HG03439 (cell line): ENCODE data around the gene GTF2IRD1.
"Not testable (repeated sequence)": the region's sequence is repeated elsewhere in the genome, so short reads cannot be mapped to it uniquely, and the experiment has no call there.

Source experiments
- ATAC-seq: cut with Tn5 transposase; IDR thresholded peaks from one replicate; pipeline ENCODE4 v1.9.1; 2021; ENCODE audit warnings: mild to moderate bottlenecking, moderate library complexity; ENCODE audit not compliant: unreplicated experiment

Gene GTF2IRD1, protein sequence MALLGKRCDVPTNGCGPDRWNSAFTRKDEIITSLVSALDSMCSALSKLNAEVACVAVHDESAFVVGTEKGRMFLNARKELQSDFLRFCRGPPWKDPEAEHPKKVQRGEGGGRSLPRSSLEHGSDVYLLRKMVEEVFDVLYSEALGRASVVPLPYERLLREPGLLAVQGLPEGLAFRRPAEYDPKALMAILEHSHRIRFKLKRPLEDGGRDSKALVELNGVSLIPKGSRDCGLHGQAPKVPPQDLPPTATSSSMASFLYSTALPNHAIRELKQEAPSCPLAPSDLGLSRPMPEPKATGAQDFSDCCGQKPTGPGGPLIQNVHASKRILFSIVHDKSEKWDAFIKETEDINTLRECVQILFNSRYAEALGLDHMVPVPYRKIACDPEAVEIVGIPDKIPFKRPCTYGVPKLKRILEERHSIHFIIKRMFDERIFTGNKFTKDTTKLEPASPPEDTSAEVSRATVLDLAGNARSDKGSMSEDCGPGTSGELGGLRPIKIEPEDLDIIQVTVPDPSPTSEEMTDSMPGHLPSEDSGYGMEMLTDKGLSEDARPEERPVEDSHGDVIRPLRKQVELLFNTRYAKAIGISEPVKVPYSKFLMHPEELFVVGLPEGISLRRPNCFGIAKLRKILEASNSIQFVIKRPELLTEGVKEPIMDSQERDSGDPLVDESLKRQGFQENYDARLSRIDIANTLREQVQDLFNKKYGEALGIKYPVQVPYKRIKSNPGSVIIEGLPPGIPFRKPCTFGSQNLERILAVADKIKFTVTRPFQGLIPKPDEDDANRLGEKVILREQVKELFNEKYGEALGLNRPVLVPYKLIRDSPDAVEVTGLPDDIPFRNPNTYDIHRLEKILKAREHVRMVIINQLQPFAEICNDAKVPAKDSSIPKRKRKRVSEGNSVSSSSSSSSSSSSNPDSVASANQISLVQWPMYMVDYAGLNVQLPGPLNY

DNA sequence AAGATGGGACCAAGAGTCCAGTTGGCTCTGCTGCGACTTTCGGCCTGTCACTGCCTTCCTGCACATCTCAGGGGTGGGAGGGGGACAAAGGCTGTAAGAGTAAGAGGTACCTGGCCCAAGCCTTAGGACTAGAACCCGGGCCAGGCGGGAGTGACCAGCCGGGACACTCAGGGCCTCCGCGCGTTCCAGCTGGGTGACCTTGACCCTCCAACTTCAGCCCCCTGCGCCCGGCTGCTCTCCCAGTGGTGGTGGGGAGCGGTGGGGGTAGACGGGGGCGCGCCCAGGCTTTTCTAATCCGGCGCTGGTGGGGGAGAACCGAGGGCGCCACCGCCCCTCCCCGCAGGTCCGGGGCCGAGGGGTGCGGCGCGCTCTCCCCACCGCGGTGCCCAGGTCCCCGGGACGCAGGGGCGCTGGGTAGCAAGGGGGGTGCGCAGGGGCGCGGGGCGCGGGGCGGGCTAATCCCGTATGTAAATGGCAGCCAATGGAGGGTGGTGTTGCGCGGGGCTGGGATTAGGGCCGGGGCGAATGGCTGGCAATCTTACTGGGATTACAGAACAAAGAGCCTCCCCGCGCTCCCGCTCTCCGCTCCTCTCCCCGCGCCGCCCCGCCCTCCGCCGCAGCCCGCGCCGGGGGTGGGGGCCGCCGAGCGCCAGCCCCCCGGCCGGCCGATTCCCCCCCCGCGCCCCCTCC is at the start of gene GTF2IRD1:
Gene GTF2IRD1 (plus strand): TSS at position 585 of the 690 bp plus-strand sequence. CDS start 54,175 bp downstream, outside the sequence.
- no peak for ATAC-seq

DNA sequence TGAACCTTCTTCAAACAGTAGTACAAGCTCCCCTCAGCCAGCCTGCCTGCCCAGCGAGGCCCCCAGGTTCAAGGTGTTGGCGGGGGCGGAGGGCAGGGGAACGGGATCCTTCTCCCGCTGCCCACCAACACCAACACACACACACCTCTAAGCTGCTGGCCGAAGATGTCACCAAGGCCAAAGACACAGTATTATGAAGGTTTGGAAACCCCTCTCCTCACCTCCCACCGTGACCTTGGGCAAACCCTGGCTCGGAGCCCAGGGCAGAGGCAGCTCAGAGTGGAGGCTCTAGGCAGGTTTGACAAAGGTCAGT is 49.4 kb upstream of the GTF2IRD1 start:
- no peak for ATAC-seq

DNA sequence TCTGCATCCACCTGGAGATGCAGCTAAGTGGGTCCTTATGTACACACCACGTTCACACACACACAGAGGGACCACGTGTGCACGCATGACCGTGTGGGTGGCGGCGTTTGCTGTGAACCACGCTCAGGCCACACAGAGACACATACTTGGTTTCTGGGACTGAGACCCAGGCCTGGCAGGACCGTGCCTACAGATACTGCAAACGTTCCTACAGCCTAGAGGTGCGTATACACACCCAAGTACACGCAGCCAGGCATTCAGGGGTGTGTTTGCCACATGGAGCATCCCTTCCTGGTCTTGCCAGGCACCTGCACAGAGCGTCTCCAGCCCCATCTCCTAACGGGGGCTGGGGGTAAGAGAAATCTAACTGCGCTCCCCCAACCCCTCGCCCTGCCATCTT is 49.0 kb upstream of the GTF2IRD1 start:
- ATAC-seq = no peak

DNA sequence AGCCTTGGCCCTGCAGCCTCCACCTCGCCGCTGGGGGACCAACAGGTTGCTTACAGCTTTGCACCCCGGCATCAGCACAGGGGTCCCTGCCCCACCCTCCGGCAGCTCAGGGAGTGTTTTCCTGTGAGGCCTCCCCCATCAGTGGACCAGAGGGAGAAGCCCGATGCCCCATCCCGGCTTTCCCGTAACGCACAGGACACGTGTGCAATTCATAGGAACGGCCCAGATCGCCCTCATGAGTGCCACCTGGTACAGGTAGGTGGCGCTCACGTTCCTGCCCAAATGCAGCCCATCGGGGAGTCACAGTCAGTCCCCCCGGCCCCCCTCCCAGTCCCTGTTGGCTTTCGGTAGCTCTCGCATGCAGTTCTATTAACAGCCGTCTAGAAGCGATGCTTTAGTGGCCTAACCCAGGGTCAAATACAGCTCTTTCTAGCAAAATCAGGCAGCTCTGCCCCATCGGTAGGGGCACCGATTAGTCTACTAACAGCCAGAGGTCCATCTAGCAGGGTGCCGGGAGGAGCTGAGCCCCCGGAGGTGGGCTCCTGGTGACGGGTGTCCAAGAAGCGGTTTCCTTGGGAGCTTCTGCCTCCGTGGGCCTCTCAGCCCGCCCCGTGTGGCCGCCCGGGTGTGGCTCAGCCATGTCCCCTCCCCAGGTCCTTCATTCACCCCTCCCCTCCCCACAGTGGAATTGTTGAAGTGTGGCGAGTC is 48.4 kb upstream of the GTF2IRD1 start:
- no peak for ATAC-seq

DNA sequence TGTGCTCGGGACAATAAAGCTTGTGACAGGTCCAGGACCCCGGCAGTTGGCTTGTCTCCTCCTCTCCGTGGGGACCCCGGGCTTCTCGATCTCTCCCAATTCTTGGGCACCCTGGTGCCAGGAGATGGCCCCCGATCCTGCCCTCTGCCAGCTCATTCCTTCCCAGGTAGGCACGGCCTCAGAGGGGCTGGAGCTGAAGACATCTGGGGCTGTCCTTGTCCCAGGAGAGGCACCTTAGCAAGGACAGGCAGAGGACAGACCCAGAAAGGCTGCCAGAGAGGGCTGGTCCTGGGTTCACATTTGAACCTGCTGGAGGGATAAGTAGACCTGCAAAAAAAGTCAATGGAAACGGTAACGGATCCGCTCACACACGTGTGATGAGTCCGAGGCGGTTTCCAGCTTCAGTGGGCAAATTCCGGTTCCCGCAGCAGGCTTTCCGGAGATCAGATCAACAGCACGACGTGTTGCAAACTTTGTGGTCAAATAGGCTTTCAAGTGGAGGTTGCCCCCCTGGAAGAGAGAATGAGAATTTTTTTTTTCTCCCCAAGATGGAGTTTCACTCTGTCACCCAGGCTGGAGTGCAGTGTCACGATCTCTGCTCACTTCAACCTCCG is 47.7 kb upstream of the GTF2IRD1 start:
- no peak for ATAC-seq

DNA sequence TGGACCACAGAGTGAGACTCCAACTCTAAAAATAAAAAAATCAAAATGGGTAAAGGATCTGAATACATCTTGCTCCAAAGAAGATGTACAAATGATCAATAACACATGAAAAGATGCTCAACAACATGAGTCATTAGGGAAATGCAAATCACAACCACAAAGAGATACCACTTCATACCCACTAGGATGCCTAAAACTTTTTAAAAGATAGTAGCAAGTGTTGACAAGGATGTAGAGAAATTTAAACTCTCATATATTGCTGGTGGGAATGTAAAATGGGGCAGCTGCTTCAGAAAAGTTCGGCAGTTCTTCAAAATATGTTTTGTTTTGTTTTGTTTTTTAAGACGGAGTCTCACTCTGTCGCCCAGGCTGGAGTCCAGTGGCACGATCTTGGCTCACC is 45.7 kb upstream of the GTF2IRD1 start:
- ATAC-seq = no peak

DNA sequence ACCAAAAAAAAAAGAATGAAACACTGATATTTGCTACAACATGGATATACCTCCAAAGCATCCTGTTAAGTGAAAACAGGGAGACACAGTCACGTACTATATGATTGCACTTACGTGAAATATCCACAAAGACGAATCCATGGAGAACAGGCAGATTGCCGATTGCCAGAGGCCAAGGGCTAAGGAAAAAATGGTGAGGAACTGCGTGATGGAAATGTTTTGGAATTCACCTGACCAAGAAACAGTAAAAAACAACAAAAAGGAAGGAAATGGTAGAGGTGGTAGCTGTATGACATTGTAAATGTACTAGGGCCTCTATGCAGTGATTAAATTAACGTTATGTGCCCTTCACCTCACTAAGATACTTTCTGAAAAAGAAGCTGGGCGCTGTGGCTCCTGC is 44.1 kb upstream of the GTF2IRD1 start:
- no peak for ATAC-seq

DNA sequence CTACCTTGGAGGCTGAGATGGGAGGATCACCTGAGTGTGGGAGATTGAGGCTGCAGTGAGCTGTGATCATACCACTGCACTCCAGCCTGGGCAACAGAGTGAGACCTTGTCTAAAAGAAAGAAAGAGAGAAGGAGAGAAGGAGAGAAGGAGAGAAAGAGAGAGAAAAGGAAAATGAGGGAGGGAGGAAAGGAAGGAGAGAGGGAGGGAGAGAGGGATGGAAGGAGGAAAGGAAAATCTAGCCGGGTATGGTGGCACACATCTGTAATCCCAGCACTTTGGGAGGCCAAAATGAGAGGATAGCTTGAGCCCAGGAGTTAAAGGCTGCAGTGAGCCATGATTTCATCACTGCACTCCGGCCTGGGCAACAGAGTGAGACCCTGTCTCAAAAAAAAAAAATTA is 42.9 kb upstream of the GTF2IRD1 start:
- ATAC-seq = no peak

DNA sequence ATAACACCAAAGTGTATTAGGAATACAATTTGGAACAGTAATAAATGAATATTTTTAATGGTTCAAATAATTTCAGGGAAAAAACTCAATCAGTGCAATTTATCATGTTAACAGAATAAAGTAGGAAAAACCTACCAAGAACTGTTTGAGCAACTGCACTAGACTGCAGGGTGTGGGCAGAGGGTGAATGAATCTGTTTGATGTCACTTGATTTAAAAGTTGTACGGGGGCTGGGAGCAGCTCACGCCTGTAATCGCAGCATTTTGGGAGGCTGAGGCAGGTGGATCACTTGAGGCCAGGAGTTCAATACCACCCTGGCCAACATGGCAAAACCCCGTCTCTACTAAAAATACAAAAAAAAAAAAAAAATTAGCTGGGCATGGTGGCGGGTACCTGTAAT is 42.1 kb upstream of the GTF2IRD1 start:
- not testable (repeated sequence) for ATAC-seq

DNA sequence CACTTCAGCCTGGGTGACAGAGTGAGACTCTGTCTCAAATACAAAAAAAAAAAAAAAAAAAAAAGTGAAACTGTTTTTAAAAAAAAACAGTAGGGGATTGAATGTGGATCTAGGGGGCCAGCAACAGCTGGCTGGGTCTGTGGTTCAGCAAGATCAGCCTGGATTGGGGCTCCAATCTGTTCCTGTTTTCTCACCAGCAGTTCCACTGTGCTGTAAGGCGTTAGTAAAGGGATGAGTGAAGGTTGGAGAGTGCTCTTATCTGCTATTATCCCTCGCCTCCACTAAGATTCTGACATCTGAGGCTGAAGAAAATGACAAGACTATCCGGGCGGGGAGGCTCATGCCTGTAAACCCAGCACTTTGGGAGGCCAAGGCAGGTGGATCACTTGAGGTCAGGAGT is 41.6 kb upstream of the GTF2IRD1 start:
- no peak for ATAC-seq

DNA sequence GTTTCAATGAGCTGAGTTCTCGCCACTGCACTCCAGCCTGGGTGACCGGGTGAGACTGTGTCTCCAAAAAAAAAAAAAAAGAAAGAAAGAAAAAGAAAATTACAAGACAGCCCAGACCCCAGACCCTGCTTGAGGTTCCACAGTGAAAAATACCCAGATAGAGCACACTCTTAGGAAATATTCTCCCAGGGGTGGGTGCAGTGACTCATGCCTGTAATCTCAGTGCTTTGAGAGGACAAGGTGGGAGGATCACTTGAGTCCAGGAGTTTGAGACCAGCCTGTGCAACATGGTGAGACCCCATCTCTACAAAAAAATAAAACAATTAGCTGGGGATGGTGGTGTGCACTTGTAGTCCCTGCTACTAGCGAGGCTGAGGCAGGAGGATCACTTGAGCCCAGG is 41.1 kb upstream of the GTF2IRD1 start:
- ATAC-seq = no peak

DNA sequence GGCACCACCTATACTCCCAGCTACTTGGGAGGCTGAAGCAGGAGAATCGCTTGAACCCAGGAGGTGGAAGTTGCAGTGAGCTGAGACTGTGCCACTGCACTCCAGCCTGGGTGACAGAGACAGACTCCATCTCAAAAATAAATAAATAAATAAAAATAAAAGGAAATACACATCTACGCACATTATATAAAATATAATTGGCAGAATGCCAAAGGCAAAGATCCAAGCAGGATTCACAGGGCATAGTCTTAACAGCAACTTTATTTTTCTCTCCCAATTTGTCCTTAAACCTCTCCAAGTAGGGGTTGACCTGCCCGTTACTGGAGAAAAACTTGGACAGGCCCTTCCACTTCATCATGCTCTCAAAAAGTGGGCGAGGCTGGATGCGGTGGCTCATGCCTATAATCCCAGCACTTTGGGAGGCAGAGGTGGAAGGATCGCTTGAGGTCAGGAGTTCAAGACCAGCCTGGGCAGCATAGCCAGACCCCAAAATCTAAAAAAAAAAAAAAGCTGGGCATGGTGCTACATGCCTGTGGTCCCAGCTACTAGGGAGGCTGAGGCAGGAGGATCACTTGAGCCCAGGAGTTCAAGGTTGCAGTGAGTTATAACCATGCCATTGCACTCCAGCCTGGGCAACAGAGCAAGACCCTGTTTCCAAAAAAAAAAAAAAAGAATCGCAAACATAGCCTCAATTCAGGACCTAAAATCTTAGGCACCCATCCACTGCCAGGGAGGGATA is 38.9 kb upstream of the GTF2IRD1 start:
- not testable (repeated sequence) for ATAC-seq

DNA sequence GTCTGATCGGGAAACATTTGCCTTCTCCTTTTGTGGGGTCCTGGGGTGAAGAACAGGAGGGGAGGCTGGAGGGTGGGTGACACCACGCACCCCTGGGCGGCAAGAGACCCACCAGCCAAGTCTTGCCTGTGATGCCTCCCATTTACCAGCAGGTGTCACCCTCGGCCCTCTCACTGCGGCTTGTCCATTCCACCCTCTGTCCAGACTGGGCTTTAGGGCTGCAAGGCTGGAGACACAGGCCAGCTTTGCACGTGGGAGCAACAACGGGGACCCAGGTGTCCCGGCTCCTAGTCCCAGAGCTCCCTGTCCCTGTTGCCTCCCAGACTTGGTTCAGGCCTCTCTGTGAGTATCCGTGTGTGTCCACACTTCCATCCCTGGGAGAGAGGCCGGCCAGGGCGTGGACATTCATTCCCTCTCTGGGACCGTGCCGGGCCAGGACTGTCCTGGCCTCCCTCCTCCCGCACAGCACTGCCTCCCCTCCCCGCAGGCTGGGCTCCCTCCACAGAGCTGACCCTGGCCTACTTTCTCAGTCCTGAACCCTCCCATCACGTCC is 36.2 kb upstream of the GTF2IRD1 start:
- ATAC-seq = no peak

DNA sequence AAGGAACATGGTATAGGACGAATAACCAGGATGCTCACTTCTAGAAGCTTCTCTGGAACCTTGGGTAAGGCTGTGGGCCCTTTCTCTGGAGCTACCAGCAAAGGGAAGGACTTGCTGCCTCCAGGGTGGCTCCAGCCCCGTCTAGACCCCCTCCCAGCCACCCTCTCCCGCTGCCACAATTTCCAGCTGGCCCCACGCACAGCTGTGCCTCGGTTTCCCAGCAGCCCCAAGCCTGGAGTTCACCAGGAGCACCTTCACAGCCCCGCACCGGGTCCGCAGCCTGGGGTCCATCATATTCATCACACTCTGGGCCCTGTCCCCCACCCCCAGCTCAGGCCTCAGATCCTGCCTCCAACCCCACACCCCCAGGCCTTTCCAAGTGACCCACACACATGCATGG is 35.6 kb upstream of the GTF2IRD1 start:
- no peak for ATAC-seq

DNA sequence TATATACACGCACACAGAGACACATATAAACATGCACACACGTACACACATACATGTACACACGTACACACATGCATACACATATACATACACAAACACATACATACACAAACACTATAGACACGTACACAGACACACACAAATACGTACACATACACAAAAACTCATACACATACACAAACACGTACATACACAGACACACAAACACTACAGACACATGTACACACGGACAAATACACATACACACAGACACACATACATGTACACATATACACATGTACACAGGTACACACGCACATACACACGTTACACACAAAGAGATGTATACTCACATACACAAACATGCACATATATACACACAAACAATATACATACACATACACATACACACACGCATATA is 35.2 kb upstream of the GTF2IRD1 start:
- no peak for ATAC-seq

DNA sequence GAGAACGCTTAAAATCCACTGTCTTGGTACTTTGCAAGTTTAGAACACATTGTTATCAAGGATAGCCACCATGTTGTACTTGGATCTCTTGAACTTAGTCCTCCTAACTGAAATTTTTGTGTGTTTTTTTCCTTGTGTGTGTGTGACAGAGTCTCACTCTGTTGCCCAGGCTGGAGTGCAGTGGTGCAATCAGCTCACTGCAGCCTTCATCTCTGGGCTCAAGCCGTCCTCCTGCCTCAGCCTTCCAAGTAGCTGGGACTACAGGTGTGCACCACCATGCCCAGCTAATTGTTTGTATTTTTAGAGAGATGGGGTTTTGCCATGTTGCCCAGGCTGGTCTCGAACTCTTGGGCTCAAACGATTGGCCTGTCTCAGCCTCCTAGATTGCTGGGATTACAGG is 34.5 kb upstream of the GTF2IRD1 start:
- not testable (repeated sequence) for ATAC-seq

DNA sequence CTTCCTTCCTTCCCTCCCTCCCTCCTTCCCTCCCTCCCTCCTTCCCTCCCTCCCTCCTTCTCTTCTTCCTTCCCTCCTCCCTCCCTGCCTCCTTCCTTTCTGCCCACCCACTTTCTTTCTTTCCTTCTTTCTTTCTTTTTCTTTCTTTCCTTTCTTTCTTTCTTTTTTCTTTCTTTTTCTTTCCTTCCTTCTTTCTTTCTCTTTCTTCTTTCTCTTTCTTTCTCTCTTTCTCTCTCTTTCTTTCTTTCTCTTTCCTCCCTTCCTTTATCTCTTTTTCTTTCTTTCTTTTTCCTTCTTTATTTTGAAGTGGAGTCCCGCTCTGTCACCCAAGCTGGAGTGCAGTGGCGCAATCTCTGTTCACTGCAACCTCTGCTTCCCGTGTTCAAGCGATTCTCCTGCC is 33.7 kb upstream of the GTF2IRD1 start:
- ATAC-seq = no peak

DNA sequence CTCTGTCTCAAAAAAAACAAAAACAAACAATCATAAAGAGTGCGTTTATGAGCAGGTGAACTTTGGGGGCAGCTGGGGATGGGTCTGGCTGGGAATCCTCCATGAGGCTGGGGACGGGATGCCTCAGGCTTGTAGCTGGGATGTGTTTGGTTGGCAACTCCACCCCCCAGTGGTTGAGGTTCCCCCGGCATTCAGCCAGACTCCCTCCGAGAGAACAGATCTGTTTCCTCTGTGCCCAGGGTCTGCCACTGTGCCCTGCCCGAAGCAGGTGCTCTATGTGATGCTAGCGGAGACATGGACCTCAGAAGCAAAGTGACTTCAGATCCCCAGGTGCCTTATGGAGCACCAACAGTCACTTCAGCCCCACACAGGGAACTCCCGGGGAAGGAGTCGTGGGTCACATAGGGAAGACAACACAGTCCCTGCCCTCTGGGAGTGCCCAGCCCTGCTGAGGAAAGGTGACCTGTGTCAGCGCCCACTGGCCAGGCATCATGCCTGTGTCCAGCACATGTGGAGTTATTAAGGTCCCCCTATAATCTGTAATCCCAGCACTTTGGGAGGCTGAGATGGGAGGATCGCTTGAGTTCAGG is 29.3 kb upstream of the GTF2IRD1 start:
- ATAC-seq = no peak

DNA sequence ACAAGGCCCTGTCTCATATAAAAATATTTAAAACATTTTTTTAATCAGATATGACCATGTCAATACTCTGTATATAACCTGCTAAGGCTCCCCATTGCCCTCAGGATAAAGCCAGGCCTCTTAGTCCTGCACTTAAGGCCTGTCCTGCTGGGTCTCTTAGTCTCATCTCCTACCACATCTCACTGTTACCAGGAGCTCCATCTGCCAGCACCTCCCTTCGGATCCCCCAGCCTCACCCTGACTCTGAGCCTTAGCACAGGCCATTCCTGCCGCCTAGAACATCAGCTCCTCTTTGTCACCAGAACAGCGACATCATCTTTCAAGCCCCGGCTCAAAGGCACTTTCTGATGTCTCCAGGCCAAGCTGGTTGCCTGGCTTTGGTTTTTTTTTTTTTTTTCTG is 25.7 kb upstream of the GTF2IRD1 start:
- no peak for ATAC-seq
